HG03575 (cell line): Measurements from ENCODE around the gene CELA1.
"Not testable (repeated sequence)": the region's sequence is repeated elsewhere in the genome, so short reads cannot be mapped to it uniquely, and the experiment has no call there.

Experiments used
- ATAC-seq: cut with Tn5 transposase; IDR thresholded peaks from one replicate; pipeline ENCODE4 v1.9.1; 2021; ENCODE audit not compliant: unreplicated experiment, insufficient number of reproducible peaks, low FRiP score; ENCODE audit errors: extremely low read depth

Gene CELA1

GRCh38 chr12:51351913-51352532, 5.5 kb upstream of the CELA1 start:
- ATAC-seq: no peak

GRCh38 chr12:51349026-51349425, 2.5 kb upstream of the CELA1 start:
- ATAC-seq: no peak

GRCh38 chr12:51348116-51348515, 1.6 kb upstream of the CELA1 start:
- ATAC-seq: no peak

- ATAC-seq: no peak
These were observed 798 bp downstream of the CELA1 start for GRCh38 chr12:51345681-51346080.

GRCh38 chr12:51343201-51343600, 3.3 kb downstream of the CELA1 start:
- no peak for ATAC-seq

GRCh38 chr12:51342416-51342815, 4.1 kb downstream of the CELA1 start:
- ATAC-seq: no peak

- no peak for ATAC-seq
These were observed 5.0 kb downstream of the CELA1 start for GRCh38 chr12:51341251-51342007.

GRCh38 chr12:51339750-51340149, 6.7 kb downstream of the CELA1 start:
- no peak for ATAC-seq

- not testable (repeated sequence) for ATAC-seq
These were observed 9.1 kb downstream of the CELA1 start for GRCh38 chr12:51337336-51337735.

- no peak for ATAC-seq
These were observed 10.5 kb downstream of the CELA1 start for GRCh38 chr12:51335931-51336330.

GRCh38 chr12:51334764-51335163, 11.7 kb downstream of the CELA1 start:
- ATAC-seq: no peak

- ATAC-seq: no peak
These were observed 12.9 kb downstream of the CELA1 start for GRCh38 chr12:51333536-51333935.

GRCh38 chr12:51330186-51330585, 16.3 kb downstream of the CELA1 start:
- ATAC-seq: no peak

GRCh38 chr12:51329742-51330141, 16.7 kb downstream of the CELA1 start:
- no peak for ATAC-seq

GRCh38 chr12:51328587-51328986, 17.9 kb downstream of the CELA1 start:
- ATAC-seq: no peak

GRCh38 chr12:51326698-51327439, 19.6 kb downstream of the CELA1 start:
- ATAC-seq: no peak

GRCh38 chr12:51324953-51325352, 21.5 kb downstream of the CELA1 start:
- ATAC-seq: no peak

- ATAC-seq: no peak
These were observed 22.2 kb downstream of the CELA1 start, which contains the start of gene BIN2 for GRCh38 chr12:51323966-51324895. Gene BIN2 (minus strand): TSS chr12:51324174. CDS start chr12:51324102, 72 bp downstream.
